Astrocyte (in vitro differentiated cells and primary cell): ENCODE measurements around the gene RAB5B. TPM values are rescaled to one million over a fixed set of nuclear protein-coding genes. Genes with fewer than 3 reads are reported as not detected.
A peak's percentile ranks its signal among the peaks of the same experiment; 100 is the strongest.

Experiments used
- DNase-seq: peaks from one replicate; pipeline ENCODE4 v3.0.0-alpha.2; 2010; ENCODE audit warnings: low read depth
- FAIRE-seq: peaks from 2 replicates; lab custom pipeline; 2011; peaks lifted over from hg19 to GRCh38; lab: Jason Lieb, UNC
- H2AFZ ChIP-seq: 2 replicates; pipeline ENCODE4 v1.6.0; 2012; ENCODE audit warnings: low read depth, low read length, inconsistent platforms
- H3K27ac ChIP-seq: 2 replicates; pipeline ENCODE4 v1.5.1; 2011; ENCODE audit warnings: low read depth, low read length, inconsistent platforms
- H3K27me3 ChIP-seq: 2 replicates; pipeline ENCODE4 v1.6.0; 2011; ENCODE audit warnings: low read length, inconsistent platforms; ENCODE audit not compliant: insufficient read depth
- H3K36me3 ChIP-seq: 2 replicates; pipeline ENCODE4 v1.5.1; 2011; ENCODE audit warnings: low read length, inconsistent platforms; ENCODE audit not compliant: insufficient read depth
- H3K4me1 ChIP-seq: 2 replicates; pipeline ENCODE4 v1.5.1; 2011; ENCODE audit warnings: low read length, inconsistent platforms; ENCODE audit not compliant: insufficient read depth
- H3K4me2 ChIP-seq: 2 replicates; pipeline ENCODE4 v1.6.0; 2012; ENCODE audit warnings: low read length, inconsistent platforms
- H3K4me3 ChIP-seq: 2 replicates; pipeline ENCODE4 v1.5.1; 2011; ENCODE audit warnings: low read depth, mild to moderate bottlenecking, low read length, inconsistent platforms; ENCODE audit not compliant: insufficient read depth
- H3K79me2 ChIP-seq: 2 replicates; pipeline ENCODE4 v1.6.0; 2012; ENCODE audit warnings: mild to moderate bottlenecking, low read length, inconsistent platforms; ENCODE audit not compliant: insufficient read depth
- H3K9ac ChIP-seq: 2 replicates; pipeline ENCODE4 v1.6.0; 2012; ENCODE audit warnings: mild to moderate bottlenecking, low read length, inconsistent platforms
- H3K9me3 ChIP-seq: 2 replicates; pipeline ENCODE4 v1.5.1; 2012; ENCODE audit warnings: low read depth, mild to moderate bottlenecking, low read length, inconsistent platforms; ENCODE audit not compliant: insufficient read depth
- H4K20me1 ChIP-seq: 2 replicates; pipeline ENCODE4 v1.6.0; 2012; ENCODE audit warnings: low read length, inconsistent platforms; ENCODE audit not compliant: insufficient read depth
- H3K27ac Mint-ChIP-seq: one replicate; pipeline ENCODE4 v1.8.0; 2021; ENCODE audit warnings: mild to moderate bottlenecking, mixed read lengths; ENCODE audit not compliant: unreplicated experiment
- H3K27me3 Mint-ChIP-seq: one replicate; pipeline ENCODE4 v1.8.0; 2021; ENCODE audit warnings: low read depth, mixed read lengths; ENCODE audit not compliant: unreplicated experiment
- H3K36me3 Mint-ChIP-seq: one replicate; pipeline ENCODE4 v1.8.0; 2021; ENCODE audit warnings: low read depth, mixed read lengths; ENCODE audit not compliant: unreplicated experiment
- H3K4me1 Mint-ChIP-seq: one replicate; pipeline ENCODE4 v1.8.0; 2021; ENCODE audit warnings: low read depth, mixed read lengths; ENCODE audit not compliant: unreplicated experiment
- H3K4me3 Mint-ChIP-seq: one replicate; pipeline ENCODE4 v1.8.0; 2021; ENCODE audit warnings: mild to moderate bottlenecking, moderate library complexity, mixed read lengths; ENCODE audit not compliant: unreplicated experiment
- H3K9me3 Mint-ChIP-seq: one replicate; pipeline ENCODE4 v1.8.0; 2021; ENCODE audit warnings: mild to moderate bottlenecking, mixed read lengths; ENCODE audit not compliant: unreplicated experiment
- CTCF ChIP-seq: IDR thresholded peaks from 2 replicates; pipeline ENCODE4 v1.5.1; 2011; ENCODE audit warnings: low read depth, mild to moderate bottlenecking, inconsistent platforms, low read length, moderate library complexity; ENCODE audit not compliant: insufficient read depth
- EZH2 ChIP-seq: IDR thresholded peaks from 2 replicates; pipeline ENCODE4 v1.6.1; 2012; ENCODE audit warnings: mild to moderate bottlenecking, low read length, inconsistent platforms; ENCODE audit not compliant: insufficient read depth
- total RNA-seq: library from RNA; stranded (reverse); gene quantifications from 2 replicates; pipeline ENCODE4 v1.2.1, GENCODE V29; 2021

RAB5B gene
- total RNA-seq, 1 donor from 2014 or later = 127 TPM

GRCh38 chr12:55993230-55993853 is 19.5 kb downstream of the RAB5B start:
- peaks cover 6% of the 10 kb centered on the region for H3K4me1 ChIP-seq
- no peaks in the 10 kb centered on the region for H3K27me3 Mint-ChIP-seq
- H3K36me3 Mint-ChIP-seq = peaks cover 17% of the 10 kb centered on the region
- H3K27ac ChIP-seq = no peak overlapping the region
- H3K27me3 ChIP-seq = no peaks in the 10 kb centered on the region
- FAIRE-seq = no peak
- no peak overlapping the region for H3K4me3 ChIP-seq
- DNase-seq = no peak
- H3K4me3 Mint-ChIP-seq = peak overlapping the region; percentile 34
- H3K27ac Mint-ChIP-seq = no peak overlapping the region
- no peaks in the 10 kb centered on the region for H3K9me3 ChIP-seq
- H3K79me2 ChIP-seq = peaks cover 6% of the 10 kb centered on the region
- H3K4me1 Mint-ChIP-seq = no peaks in the 10 kb centered on the region
- no peaks in the 10 kb centered on the region for H4K20me1 ChIP-seq
- peaks cover 47% of the 10 kb centered on the region for H3K36me3 ChIP-seq
- no peak overlapping the region for H2AFZ ChIP-seq
- H3K9me3 Mint-ChIP-seq = no peaks in the 10 kb centered on the region
- no peak overlapping the region for H3K9ac ChIP-seq
- no peak overlapping the region for H3K4me2 ChIP-seq
- no peak for TF ChIP-seq EZH2
- TF ChIP-seq CTCF = no peak

- H3K27me3 ChIP-seq = no peaks in the 10 kb centered on the region
- FAIRE-seq = no peak
- no peak overlapping the region for H3K27ac Mint-ChIP-seq
- H3K9me3 Mint-ChIP-seq = no peaks in the 10 kb centered on the region
- no peaks in the 10 kb centered on the region for H3K27me3 Mint-ChIP-seq
- no peak overlapping the region for H3K9ac ChIP-seq
- H3K36me3 Mint-ChIP-seq = peaks cover 14% of the 10 kb centered on the region
- H3K4me1 Mint-ChIP-seq = no peaks in the 10 kb centered on the region
- DNase-seq = no peak
- H3K4me3 Mint-ChIP-seq = no peak overlapping the region
- H3K27ac ChIP-seq = no peak overlapping the region
- H3K4me1 ChIP-seq = peaks cover 6% of the 10 kb centered on the region
- peaks cover 6% of the 10 kb centered on the region for H3K79me2 ChIP-seq
- H3K36me3 ChIP-seq = peaks cover 38% of the 10 kb centered on the region
- H3K4me2 ChIP-seq = no peak overlapping the region
- no peaks in the 10 kb centered on the region for H3K9me3 ChIP-seq
- H2AFZ ChIP-seq = no peak overlapping the region
- TF ChIP-seq CTCF (no peak), EZH2 (no peak)
- H3K4me3 ChIP-seq = no peak overlapping the region
- H4K20me1 ChIP-seq = no peaks in the 10 kb centered on the region
Measured at GRCh38 chr12:55995366-55995765, 21.5 kb downstream of the RAB5B start.

- Histone ChIP-seq H3K9ac (peak overlapping the region; percentile 85), H3K9me3 (no peaks in the 10 kb centered on the region), H2AFZ (no peak overlapping the region), H3K4me1 (peaks cover 6% of the 10 kb centered on the region), H4K20me1 (no peaks in the 10 kb centered on the region), H3K79me2 (peaks cover 6% of the 10 kb centered on the region), H3K4me2 (peak overlapping the region; percentile 93), H3K27ac (no peak overlapping the region), H3K27me3 (no peaks in the 10 kb centered on the region), H3K4me3 (peak overlapping the region; percentile 85), H3K36me3 (peaks cover 29% of the 10 kb centered on the region)
- no peaks in the 10 kb centered on the region for H3K9me3 Mint-ChIP-seq
- TF ChIP-seq EZH2 (no peak), CTCF (peak; percentile 94)
- peak; percentile 18 for DNase-seq
- FAIRE-seq = no peak
- no peaks in the 10 kb centered on the region for H3K27me3 Mint-ChIP-seq
- peaks cover 9% of the 10 kb centered on the region for H3K36me3 Mint-ChIP-seq
- H3K27ac Mint-ChIP-seq = peak overlapping the region; percentile 62
- peak overlapping the region; percentile 94 for H3K4me3 Mint-ChIP-seq
- H3K4me1 Mint-ChIP-seq = no peaks in the 10 kb centered on the region
Measured at GRCh38 chr12:55996201-55996714, 22.4 kb downstream of the RAB5B start.
